Ishikawa (cell line): Measurements from ENCODE around the gene OTULINL.

Source experiments
- RAD21 ChIP-seq: IDR thresholded peaks from 2 replicates; pipeline ENCODE4 v1.6.1; 2012; ENCODE audit warnings: low read depth
- TAF1 ChIP-seq: IDR thresholded peaks from 2 replicates; pipeline ENCODE4 v1.6.1; 2012; ENCODE audit warnings: low read depth, mild to moderate bottlenecking
- TCF12 ChIP-seq: IDR thresholded peaks from 2 replicates; pipeline ENCODE4 v1.6.1; 2012; ENCODE audit warnings: low read depth
- TF ChIP-seq, protein P1 (sequence below): IDR thresholded peaks from 2 replicates; pipeline ENCODE4 v1.6.1; 2012; ENCODE audit warnings: low read depth, mild to moderate bottlenecking
- TF ChIP-seq, protein P2 (sequence below): IDR thresholded peaks from 2 replicates; pipeline ENCODE4 v1.6.1; 2012

DNA sequence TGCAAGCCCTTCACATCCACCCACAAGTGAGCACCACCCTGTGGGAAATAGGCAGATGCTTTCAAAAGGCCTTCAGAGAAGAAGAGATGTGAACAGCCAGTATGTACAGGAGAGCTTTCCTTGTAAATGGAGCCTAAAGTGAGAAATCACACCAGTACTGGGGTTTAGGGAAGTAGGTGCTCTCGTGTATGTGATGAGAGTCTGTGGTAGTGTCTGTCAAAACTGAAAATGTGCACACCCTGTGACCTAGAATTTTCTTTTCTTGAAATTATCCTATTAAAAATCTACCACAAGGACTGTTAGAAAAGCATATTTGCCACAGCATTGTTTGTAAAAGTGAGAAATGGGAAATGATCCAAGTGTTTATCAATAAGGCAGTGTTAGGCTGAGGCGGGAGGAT lies 16.6 kb downstream of the OTULINL start:
- TF ChIP-seq, protein P1, sequence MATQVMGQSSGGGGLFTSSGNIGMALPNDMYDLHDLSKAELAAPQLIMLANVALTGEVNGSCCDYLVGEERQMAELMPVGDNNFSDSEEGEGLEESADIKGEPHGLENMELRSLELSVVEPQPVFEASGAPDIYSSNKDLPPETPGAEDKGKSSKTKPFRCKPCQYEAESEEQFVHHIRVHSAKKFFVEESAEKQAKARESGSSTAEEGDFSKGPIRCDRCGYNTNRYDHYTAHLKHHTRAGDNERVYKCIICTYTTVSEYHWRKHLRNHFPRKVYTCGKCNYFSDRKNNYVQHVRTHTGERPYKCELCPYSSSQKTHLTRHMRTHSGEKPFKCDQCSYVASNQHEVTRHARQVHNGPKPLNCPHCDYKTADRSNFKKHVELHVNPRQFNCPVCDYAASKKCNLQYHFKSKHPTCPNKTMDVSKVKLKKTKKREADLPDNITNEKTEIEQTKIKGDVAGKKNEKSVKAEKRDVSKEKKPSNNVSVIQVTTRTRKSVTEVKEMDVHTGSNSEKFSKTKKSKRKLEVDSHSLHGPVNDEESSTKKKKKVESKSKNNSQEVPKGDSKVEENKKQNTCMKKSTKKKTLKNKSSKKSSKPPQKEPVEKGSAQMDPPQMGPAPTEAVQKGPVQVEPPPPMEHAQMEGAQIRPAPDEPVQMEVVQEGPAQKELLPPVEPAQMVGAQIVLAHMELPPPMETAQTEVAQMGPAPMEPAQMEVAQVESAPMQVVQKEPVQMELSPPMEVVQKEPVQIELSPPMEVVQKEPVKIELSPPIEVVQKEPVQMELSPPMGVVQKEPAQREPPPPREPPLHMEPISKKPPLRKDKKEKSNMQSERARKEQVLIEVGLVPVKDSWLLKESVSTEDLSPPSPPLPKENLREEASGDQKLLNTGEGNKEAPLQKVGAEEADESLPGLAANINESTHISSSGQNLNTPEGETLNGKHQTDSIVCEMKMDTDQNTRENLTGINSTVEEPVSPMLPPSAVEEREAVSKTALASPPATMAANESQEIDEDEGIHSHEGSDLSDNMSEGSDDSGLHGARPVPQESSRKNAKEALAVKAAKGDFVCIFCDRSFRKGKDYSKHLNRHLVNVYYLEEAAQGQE: no peak
- TF ChIP-seq RAD21: no peak
- no peak for TF ChIP-seq TAF1
- TF ChIP-seq TCF12: no peak
- TF ChIP-seq, protein P2, sequence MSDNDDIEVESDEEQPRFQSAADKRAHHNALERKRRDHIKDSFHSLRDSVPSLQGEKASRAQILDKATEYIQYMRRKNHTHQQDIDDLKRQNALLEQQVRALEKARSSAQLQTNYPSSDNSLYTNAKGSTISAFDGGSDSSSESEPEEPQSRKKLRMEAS: no peak
